ENCODE measurements around the gene RPF1. TPM values are rescaled to one million over a fixed set of nuclear protein-coding genes. Genes with fewer than 3 reads are reported as not detected.

RPF1 gene
- total RNA-seq, 1 experiment from 2014 or later: 36.1 TPM

- no peak overlapping the region for H3K14ac ChIP-seq (ENCODE audit: insufficient read depth, low read length)
- TF ChIP-seq CTCF (conservative IDR thresholded peaks at IDR 0.05): no peak
- no CpG with 5 or more reads among the region's 5 CpGs for WGBS (ENCODE audit: extremely low coverage, insufficient read length, low lambda C conversion rate)
- H3K56ac ChIP-seq (ENCODE audit: insufficient read length, low read depth, low read length): no peak overlapping the region
- no peak overlapping the region for H2AK5ac ChIP-seq (ENCODE audit: insufficient read length, low read length)
- no peaks in the 10 kb centered on the region for H3K9me3 ChIP-seq (ENCODE audit: control insufficient read depth, low read depth, low read length)
- H4K91ac ChIP-seq (ENCODE audit: insufficient read length, low read depth, low read length): no peak overlapping the region
- no peak overlapping the region for H2BK20ac ChIP-seq (ENCODE audit: low read depth, low read length, poor library complexity, severe bottlenecking)
- no peaks in the 10 kb centered on the region for H3K4me1 ChIP-seq (ENCODE audit: insufficient read depth, low read length)
- no peak overlapping the region for H2BK15ac ChIP-seq (ENCODE audit: low read depth, low read length)
- no peak overlapping the region for H3K27ac ChIP-seq (ENCODE audit: insufficient read length, low read depth, low read length)
- no peak for DNase-seq
- H3K4me3 Mint-ChIP-seq: no peak overlapping the region
- H2BK5ac ChIP-seq (ENCODE audit: insufficient read length, low read length): no peak overlapping the region
- H3K79me2 ChIP-seq (ENCODE audit: insufficient read depth, low read length): no peaks in the 10 kb centered on the region
- H3K79me1 ChIP-seq (ENCODE audit: insufficient read depth, low read depth, low read length, poor library complexity, severe bottlenecking): no peaks in the 10 kb centered on the region
- no peak overlapping the region for H2BK120ac ChIP-seq (ENCODE audit: low read depth, low read length, poor library complexity, severe bottlenecking)
- no peaks in the 10 kb centered on the region for H3K23me2 ChIP-seq (ENCODE audit: insufficient read length, low read depth, low read length, poor library complexity, severe bottlenecking)
- peaks cover 3 to 4% of the 10 kb centered on the region in 2 experiments; a peak in 1 of 4 replicates for H3K4me1 Mint-ChIP-seq
- H3K27me3 Mint-ChIP-seq (ENCODE audit: low read depth): no peaks in the 10 kb centered on the region
- H2AFZ ChIP-seq (ENCODE audit: low read length): no peak overlapping the region
- H3T11ph ChIP-seq (ENCODE audit: low read length): no peak overlapping the region
- no peaks in the 10 kb centered on the region for H4K20me1 ChIP-seq (ENCODE audit: control insufficient read depth, insufficient read depth, insufficient read length)
- H4K8ac ChIP-seq (replicated peaks; ENCODE audit: insufficient read length, low read depth, low read length): no peak overlapping the region
- H3K9me3 Mint-ChIP-seq: no peaks in the 10 kb centered on the region
- H3K27ac Mint-ChIP-seq: peak overlapping the region in 1 of 3 experiments; percentile 21; a peak in 1 of 7 replicates
- no peak overlapping the region for H4K5ac ChIP-seq (ENCODE audit: insufficient read length, low read depth, low read length)
- no peak overlapping the region for H3K18ac ChIP-seq (ENCODE audit: insufficient read length, low read depth, low read length)
- no peak overlapping the region for H3K4me2 ChIP-seq (ENCODE audit: insufficient read depth, insufficient read length, low read length)
- H3K27me3 ChIP-seq (ENCODE audit: insufficient read depth, low read length): no peaks in the 10 kb centered on the region
- no peak overlapping the region for H3K4ac ChIP-seq (ENCODE audit: low read depth, low read length)
- no peaks in the 10 kb centered on the region for H3K36me3 Mint-ChIP-seq (ENCODE audit: insufficient read depth in 1 of 3, low read depth in 3 of 3)
- no peak overlapping the region for H3K9ac ChIP-seq (ENCODE audit: extremely low read depth, insufficient read length, low read length)
- H3K23ac ChIP-seq (ENCODE audit: insufficient read length, low read depth, low read length): no peak overlapping the region
- no peak overlapping the region for H2BK12ac ChIP-seq (ENCODE audit: insufficient read length, low read depth, low read length)
These were observed 42.0 kb upstream of the RPF1 start for GRCh38 chr1:84436876-84437655.
